WTC11 (cell line): ENCODE measurements around the gene TIMM23B. TPM values are rescaled to one million over a fixed set of nuclear protein-coding genes. Genes with fewer than 3 reads are reported as not detected.

Source experiments
- total RNA-seq: library from RNA; stranded (reverse); gene quantifications from 3 replicates; pipeline ENCODE4 v1.2.3, GENCODE V29; 2021

The TIMM23B gene
- total RNA-seq, 1 experiment from 2014 or later = 18.7 TPM

Other genes starting within 250 kb of the TIMM23B start
- gene OGDHL, start 179.7 kb upstream of the TIMM23B start, total RNA-seq = 35.1 to 42.0 TPM (median 36.5 TPM) in 3 replicates
- gene PARG, start within 50 bp of the TIMM23B start, total RNA-seq = 51.9 to 57.1 TPM (median 55.1 TPM) in 3 replicates
- gene AGAP6, start 46.4 kb downstream of the TIMM23B start, total RNA-seq = 16.8 to 19.0 TPM (median 17.3 TPM) in 3 replicates
- 24.6 to 27.9 TPM (median 26.4 TPM) in 3 replicates for gene WASHC2A, start 125.9 kb downstream of the TIMM23B start, total RNA-seq